D341Med (cell line): ENCODE measurements around the gene TMEM52B.
"Not testable (repeated sequence)": the region's sequence is repeated elsewhere in the genome, so short reads cannot be mapped to it uniquely, and the experiment has no call there.

ENCODE experiments used
- DNase-seq: peaks from one replicate; pipeline ENCODE4 v3.0.0; 2012; ENCODE audit warnings: low spot score

Gene TMEM52B

DNA sequence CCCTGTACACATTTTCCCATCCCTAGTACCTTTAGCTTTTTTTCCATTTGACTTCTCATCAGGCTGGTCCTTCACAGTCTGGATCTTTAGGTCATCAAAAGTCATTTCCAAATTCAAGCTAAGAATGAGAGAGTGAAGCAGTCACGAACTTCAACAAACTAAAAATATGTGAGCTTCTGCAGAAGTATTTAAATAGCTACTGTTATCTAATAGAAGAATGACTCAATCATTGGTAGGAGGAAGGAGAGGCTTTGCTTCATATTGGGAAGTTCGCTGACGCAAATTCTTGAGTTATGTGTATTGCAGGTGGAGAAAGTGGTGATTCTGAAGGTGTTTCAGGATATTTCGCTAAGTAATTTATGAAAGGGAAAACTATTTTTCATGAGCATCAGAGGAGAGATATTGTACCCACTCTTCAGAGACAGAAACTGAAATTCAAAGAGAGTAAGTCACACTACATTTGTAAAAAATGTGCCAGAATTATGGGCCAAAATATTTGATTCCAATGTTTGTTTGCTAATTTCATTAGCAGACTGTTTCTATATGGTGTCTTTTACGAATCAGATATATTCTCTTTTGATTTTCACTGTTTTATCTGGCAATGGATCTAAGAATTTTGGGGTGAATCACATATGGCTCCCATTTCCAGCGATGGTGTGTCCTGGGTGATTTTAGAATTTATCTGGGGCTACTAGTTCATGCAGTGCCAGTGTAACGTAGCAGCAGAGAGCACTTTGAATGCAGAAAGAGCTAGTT is 6.7 kb upstream of the TMEM52B start, which contains the start of gene OLR1:
TSS of gene OLR1 (minus strand) at position 160 of the 756 bp plus-strand sequence. CDS start at position 105, 55 bp downstream.
- DNase-seq: no peak

DNA sequence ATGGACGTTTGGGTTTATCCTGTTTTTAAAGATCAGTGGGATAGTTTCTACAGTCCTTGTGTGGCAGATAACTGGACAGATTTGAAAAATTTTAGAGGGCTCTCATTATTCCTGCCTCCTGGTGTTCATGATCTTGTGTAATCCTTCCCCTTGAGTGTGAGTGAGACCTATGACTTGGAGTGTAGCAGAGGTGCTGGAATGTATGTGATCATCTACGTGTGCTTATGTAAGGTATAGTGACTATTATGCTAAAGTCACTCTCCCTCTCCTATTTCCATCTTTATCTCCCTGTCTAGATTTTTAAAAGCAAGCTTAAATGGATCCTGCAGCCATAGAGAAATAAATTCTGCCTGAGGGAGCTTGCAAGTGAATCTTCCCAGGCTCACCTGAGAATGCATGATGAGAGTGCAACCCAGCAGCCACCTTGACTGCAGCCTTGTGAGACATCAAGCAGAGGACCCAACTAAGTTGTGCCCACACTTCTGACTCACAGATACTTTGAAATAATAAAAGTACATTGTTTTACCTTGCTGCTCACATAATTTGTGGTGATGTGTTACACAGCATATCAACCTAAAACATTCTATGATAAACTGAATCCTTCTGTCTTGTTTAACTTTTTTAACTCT is 3.7 kb upstream of the TMEM52B start:
- no peak for DNase-seq

DNA sequence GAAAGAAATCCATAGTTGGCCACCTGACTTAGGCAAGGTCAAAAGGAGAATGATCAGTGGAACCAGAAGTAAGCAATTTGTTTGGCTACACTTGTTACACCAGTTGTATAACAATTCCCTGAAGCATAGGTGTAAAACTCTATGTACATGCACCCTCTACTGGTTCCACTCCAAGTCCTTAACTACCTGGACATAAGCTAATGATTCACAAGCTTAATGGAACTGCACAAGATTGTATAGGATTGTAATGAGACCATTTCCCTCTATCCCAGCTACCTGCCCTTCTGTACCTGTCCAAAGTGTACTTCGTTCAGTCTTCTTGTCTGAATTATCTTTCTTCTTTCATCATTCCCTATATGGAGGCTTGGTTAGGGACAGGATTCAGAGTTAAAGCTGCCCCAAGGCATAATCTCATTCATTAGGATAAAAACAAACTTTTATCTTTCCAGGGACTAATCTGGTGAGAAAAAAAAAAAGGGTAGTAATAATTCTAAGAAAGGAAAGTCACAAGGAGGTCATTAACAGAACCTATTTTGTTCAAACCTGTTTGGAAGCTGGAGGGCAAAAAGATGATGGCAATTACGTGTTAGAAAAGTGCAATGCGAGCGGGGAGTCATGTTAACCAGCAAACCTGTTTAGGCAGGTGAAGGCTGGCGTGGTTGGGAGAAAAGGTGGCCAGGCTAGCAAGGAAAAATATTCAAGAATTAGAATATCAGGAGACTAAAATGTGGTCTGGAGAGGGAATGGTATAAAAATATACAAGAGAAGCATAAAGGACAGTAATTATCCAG is 2.8 kb upstream of the TMEM52B start:
- DNase-seq: no peak

DNA sequence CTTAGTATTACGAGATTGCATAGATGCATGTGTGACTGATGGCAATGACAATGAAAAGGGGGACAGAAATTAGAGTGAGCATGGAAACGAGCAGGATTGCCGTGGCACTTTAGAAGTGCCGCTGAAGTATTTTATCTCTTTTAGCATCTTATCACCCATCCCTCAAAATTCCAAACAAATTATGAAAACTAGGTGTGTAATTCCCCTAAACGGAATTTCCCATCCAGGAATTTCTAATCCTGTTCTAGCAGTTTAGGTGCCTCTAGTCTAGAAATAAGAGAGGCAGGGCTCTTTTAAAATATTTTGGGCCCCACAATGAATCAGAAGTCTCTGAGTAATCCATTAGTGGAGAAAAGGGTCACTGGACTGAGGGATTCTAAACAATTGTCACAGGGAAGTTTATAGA is 947 bp downstream of the TMEM52B start:
- DNase-seq: no peak

DNA sequence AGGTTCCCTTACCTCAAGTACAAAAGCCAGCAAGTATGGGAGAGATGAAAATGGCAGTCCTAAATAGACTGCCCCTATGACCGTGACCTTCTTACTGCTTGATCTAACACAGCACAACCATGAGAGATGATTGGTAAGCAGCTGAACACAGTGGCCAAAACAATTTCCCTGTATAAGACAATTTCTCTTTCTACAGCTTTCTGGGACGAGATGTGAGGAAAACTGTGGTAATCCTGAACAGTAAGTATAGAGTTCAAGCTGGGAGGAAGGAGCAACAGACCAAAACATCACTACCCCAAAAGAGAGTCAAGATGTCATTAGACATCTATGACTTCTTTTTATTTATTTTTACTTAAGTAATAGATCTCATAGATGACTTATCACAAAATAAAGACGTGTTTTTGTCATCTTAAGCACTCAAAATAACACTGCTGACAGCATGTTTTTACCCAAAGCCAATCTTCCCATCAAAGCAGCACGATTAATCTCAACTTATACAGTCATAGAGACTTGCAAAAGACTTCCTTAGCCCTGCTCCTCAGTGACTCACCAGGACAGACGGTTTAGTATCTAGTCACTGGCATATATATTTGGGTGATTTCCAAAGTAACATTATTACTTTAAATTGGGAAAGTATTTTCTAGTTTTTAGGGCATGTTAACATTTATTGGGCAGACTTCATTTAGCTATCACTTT is 3.7 kb downstream of the TMEM52B start:
- no peak for DNase-seq

DNA sequence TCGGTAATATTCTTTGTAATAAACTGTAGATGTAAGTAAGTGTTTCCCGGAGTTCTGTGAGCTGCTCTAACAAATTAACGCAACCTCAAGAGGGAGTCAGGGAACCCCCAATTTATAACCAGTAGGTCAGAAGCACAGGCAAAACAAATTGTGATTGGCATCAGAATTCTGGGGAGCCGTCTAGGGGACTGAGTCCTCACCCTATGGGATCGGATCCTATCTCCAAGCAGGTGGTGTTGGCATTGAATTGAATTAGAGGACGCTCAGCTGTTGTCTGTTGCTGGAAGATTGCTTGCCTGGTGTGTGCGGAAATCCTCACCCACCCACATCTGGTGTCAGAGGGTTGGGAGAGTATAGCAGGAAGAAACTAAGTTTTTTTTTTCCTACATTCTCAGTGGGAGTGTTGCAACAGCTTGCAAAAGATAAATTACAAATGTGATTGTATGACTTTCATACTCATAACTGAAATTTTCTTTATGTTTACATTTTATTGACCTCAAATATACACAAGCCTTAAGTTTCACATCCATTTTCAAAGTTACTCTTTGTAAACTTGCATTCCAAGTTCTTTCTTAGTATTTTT is 5.5 kb downstream of the TMEM52B start:
- DNase-seq: no peak

DNA sequence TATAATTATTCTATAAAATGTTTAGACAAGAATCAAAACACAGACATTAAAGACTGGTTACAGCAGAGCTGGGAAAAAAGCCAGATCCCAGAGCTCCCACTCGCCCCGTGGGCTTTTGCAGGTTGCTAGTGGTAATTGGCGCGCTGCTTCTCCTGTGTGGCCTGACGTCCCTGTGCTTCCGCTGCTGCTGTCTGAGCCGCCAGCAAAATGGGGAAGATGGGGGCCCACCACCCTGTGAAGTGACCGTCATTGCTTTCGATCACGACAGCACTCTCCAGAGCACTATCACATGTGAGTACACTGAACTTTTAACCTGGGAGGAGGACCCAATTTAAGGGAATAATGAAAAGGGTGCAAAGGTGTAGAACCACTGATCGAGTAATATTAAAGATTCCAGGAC is 7.5 kb downstream of the TMEM52B start:
- no peak for DNase-seq

DNA sequence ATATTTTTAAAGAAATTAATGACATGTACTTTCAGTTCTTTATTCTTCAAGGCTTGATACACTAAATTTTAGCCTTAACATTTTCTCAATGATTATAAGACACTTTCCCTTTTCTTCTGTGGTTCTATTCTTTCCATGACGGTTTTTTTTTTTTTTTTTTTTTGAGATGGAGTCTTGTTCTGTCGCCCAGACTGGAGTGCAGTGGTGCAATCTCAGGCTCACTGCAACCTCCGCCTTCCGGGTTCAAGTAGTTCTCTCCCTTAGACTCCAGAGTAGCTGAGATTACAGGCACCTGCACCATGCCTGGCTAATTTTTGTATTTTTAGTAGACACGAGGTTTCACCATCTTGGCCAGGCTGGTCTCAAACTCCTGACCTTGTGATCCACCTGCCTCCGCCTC is 8.1 kb downstream of the TMEM52B start:
- not testable (repeated sequence) for DNase-seq

DNA sequence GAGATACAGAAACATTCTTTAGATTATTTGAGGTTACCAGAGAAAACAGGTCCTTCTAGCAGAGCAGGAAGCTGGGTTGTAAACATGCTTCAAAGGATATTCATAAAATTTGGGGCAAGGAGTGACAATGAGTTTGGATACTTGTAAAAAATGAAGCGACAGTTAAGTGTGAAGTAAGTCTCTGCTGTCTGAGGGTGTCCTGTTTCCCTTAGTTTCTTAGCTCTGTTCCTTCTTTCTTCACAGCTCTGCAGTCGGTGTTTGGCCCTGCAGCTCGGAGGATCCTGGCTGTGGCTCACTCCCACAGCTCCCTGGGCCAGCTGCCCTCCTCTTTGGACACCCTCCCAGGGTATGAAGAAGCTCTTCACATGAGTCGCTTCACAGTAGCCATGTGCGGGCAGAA is 10.8 kb downstream of the TMEM52B start:
- no peak for DNase-seq

DNA sequence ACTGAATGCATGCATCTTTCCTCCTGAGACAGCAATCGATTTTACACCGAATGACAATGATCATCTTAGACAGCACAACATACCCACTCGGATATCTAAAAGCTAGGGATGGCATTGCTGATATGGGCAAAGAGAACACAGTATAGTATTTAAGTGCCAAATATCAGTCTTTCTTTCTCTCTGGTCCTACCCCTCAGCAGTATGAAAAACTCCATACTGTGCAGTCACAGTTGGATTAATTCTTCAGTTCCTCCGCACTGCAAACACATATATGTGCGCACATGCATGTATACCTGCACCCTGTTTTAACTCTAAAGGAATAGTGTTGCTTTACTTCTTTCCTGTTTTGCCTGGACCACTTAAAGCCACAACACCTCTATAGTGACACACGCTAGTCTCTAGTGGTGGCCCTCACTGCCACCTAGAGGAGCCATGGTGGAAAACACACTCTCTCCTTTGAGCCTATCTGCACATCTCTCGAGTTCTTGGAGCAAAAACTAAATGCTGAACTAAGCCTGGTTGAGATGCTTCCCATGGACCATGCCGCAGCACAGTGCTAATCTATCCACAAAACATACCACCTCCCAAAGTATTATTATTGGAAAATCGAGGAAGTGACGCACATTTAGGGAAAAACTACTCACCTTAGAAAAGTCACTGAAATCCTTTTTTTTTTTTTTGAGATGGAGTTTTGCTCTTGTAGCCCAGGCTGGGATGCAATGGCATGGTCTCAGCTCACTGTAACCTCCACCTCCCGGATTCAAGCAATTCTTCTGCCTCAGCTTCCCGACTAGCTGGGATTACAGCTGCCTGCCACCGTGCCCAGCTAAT is 11.9 kb downstream of the TMEM52B start:
- peak; percentile 79 for DNase-seq

DNA sequence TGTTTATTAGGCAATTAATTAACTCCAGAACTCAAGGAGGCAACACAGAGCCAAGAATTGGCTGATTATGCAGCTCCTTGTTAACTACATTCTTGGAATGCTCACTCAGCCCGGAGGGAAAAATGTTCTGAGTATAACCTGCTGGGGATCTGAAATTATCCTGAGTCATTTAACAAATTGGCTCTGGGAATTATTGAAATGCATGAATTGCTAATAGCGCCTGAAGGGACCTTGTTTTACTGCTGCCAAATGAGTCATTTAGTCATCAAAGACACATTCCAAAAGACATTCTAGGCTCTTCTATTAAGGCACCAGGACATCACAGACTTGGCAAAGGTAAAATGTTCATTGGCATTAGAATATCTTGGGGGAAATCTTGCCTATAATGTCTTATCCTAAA is 13.0 kb downstream of the TMEM52B start:
- DNase-seq: no peak

DNA sequence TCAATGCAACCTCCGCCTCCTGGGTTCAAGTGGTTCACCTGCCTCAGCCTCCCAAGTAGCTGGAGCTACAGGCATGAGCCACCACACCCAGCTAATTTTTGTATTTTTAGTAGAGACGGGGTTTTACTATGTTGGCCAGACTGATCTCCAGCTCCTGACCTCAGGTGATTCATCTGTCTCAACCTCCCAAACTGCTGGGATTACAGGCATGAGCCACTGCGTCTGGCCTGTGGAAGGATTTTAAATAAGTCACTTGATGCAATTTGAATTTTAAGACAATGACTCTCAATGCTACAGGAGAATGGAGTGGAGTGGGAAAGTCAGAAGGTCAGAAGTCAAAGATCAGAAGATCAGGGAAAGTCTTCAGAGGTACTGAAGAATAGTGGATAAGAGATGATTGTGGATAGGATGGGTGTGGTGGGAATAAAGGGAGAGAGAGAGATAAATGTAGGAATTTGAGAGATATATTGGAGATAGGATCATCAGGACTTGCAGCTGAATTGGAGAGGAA is 15.4 kb downstream of the TMEM52B start:
- DNase-seq: no peak

DNA sequence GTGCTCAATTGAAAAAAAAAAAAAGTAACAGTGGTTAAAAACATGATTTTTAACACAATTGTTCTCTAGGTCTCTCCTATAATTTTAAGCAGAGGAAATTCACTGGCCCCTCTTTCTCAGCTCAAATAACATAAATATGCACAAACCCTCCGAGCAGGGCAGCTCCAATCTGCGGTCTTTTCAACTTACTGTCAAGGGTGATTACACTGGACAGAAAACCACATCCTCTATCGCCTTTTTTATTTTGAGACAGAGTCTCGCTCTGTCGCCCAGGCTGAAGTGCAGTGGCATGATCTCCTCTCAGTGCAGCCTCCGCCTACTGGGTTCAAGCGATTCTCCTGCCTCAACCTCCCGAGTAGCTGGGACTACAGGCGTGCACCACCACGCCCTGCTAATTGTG is 17.4 kb downstream of the TMEM52B start:
- DNase-seq: no peak

DNA sequence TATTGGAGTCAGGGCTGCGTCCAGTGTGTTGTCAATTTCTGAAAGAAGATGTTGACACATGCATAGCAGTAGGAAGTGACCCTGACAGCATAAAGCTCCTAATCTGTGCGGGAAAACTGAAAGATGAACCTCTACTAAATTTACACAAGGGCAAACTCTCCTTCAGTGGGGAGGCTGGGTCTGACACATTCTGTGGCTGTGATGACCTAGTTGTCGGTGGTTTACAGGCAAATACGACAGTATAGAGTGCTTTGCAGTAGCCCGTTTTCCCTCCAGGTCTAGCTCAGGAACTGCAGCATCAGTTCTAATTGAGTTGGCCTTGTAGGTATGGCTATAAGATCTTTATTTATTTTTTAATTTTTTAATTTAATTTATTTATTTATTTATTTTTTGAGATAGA is 19.0 kb downstream of the TMEM52B start:
- no peak for DNase-seq

DNA sequence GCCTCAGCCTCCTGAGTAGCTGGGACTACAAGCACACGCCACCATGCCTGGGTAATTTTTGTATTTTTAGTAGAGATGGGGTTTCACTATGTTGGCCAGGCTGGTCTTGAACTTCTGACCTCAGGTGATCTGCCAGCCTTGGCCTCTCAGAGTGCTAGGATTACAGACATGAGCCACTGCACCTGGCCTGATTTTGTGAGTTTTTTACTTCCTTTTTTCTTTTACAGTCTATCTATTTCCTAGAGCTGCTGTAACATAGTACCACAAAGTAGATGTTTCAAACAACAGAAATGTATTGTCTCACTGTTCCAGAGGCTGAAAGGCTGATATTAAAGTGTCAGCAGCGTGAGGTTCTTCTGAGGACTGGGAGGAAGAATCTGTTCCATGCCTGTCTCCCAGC is 25.7 kb downstream of the TMEM52B start:
- DNase-seq: not testable (repeated sequence)

DNA sequence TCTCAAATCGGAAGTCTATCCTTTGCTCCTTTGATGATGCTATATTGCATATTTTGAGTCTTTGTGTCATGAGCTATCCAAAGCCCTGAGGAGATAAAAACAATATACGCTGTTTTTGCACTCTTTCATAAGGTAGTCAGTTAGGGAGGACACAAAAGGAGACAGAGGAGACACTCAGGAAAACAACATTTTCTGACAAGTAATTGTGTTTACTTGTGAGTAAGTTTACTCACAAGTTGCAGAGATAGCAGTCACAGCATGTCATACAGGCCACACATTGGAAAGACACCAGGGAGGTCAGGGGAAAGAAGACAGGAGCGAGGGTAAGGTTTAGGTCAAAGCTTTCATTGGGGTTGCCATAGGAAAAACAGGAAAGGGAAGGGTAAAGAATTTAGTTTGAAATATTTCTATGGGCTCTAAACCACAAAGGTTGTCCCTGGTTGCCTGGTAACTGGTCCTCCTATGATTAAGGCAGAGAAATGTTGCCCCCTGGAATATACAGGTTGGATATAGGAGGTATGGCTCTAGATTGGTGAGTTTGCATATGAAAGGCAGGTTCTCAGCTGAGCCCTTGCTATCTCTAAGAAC is 26.5 kb downstream of the TMEM52B start:
- no peak for DNase-seq

DNA sequence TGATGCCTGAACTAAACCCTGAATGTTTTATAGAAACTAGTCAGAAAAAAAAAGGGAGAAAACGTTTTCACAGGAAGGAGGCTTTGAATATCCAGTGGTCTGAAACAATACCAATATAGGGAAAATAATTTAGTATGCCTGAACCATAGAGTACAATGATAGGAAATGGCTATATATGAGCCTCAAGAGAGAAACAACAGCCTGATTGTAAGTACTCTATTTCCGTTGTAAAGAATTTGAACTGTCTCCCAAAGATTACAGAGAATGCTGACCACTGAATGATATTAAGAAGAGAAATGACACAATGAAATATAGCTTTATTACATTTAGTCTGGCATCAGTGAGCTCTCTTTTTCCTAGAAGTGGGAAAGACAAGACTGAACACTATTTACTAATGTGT is 28.3 kb downstream of the TMEM52B start:
- DNase-seq: no peak

DNA sequence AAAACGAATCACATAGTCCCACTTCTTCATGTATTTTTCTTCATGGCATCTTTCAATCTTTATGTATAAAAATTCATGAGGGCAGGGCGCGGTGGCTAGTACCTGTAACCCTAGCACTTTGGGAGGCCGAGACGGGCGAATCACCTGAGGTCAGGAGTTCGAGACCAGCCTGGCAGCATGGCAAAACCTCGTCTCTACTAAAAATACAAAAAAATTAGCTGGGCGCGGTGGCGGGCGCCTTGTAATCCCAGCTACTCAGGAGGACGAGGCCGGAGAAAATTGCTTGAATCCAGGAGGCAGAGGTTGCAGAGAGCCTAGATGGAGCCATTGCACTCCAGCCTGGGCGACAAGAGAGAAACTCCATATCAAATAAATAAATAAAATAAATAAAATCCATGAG is 31.4 kb downstream of the TMEM52B start:
- DNase-seq: no peak

DNA sequence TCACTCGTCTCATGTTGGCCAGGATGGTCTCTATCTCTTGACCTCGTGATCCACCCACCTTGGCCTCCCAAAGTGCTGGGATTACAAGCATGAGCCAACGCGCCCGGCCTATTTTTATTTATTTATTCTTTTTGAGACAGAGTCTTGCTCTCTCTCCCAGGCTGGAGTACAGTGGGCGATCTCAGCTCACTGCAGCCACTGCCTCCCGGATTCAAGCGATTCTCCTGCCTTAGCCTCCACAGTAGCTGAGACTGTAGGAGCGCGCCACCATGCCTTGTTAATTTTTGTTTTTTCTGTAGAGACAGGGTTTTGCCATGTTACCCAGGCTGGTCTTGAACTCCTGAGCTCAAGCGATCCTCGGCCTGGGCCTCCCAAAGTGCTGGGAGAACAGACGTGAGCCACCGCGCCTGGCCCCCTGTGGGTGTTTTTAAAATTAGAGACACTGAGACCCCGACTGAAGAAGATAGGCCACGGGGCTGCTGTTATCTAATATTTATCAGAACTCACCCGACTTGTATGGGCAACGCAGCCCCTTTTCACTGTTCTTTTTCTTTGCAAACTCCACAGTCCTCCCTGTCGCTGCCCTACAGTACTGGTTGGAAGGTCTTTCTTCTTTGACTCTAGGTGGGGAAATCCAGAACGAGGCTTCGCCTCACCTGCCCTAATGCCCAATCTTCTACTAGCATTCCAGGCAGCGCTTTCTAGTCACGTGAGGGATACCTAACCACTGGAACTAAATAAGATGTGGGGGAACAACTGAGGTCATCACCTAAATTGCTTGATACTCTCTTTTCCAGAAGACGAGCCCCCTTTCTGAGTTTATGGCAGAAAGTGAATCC is 32.5 kb downstream of the TMEM52B start:
- DNase-seq: no peak
